Neural progenitor cell (in vitro differentiated cells): ENCODE measurements around the gene DPM3. TPM values are rescaled to one million over a fixed set of nuclear protein-coding genes. Genes with fewer than 3 reads are reported as not detected.
A peak's percentile ranks its signal among the peaks of the same experiment; 100 is the strongest.

ENCODE experiments used
- DNase-seq: peaks from one replicate; pipeline ENCODE4 v3.0.0-alpha.2; 2016; ENCODE audit warnings: low spot score
- H2AFZ ChIP-seq: fragments of 200-600 bp; sonication (generic); replicated peaks from 2 replicates; pipeline ENCODE4 v1.6.1; 2016; ENCODE audit warnings: antibody characterized with exemption
- H3F3A ChIP-seq: fragments of 200-600 bp; sonication (generic); 2 replicates; pipeline ENCODE4 v1.6.1; 2016; ENCODE audit warnings: antibody characterized with exemption, low read depth
- H3K27ac ChIP-seq: fragments of 200-600 bp; sonication (generic); 2 replicates; pipeline ENCODE4 v1.5.1; 2016; ENCODE audit warnings: mild to moderate bottlenecking
- H3K27me3 ChIP-seq: fragments of 200-600 bp; sonication (generic); 2 replicates; pipeline ENCODE4 v1.6.1; 2016; ENCODE audit warnings: mild to moderate bottlenecking, moderate library complexity
- H3K36me3 ChIP-seq: fragments of 200-600 bp; sonication (generic); 2 replicates; pipeline ENCODE4 v1.5.1; 2016
- H3K4me1 ChIP-seq: fragments of 200-600 bp; sonication (generic); 2 replicates; pipeline ENCODE4 v1.6.1; 2016; ENCODE audit warnings: mixed run types
- H3K4me2 ChIP-seq: fragments of 200-600 bp; sonication (generic); 2 replicates; pipeline ENCODE4 v1.6.1; 2016
- H3K4me3 ChIP-seq: fragments of 200-600 bp; sonication (generic); 2 replicates; pipeline ENCODE4 v1.5.1; 2016
- H3K79me2 ChIP-seq: fragments of 200-600 bp; sonication (generic); 2 replicates; pipeline ENCODE4 v1.6.1; 2016; ENCODE audit warnings: low read depth
- H3K9ac ChIP-seq: fragments of 200-600 bp; sonication (generic); 2 replicates; pipeline ENCODE4 v1.6.1; 2016
- H3K9me3 ChIP-seq: fragments of 200-600 bp; sonication (generic); 2 replicates; pipeline ENCODE4 v1.5.1; 2016; ENCODE audit warnings: low read depth
- H4K20me1 ChIP-seq: fragments of 200-600 bp; sonication (generic); 2 replicates; pipeline ENCODE4 v1.6.1; 2016; ENCODE audit warnings: low read depth
- H3K27ac Mint-ChIP-seq: 3 replicates; pipeline ENCODE4 v1.8.0; 2021; ENCODE audit warnings: mixed read lengths
- H3K27me3 Mint-ChIP-seq: 2 replicates; pipeline ENCODE4 v1.8.0; 2022; ENCODE audit warnings: low read depth, mild to moderate bottlenecking, inconsistent platforms, moderate library complexity, mixed read lengths; ENCODE audit not compliant: insufficient read depth
- H3K36me3 Mint-ChIP-seq: 3 replicates; pipeline ENCODE4 v1.8.0; 2021; ENCODE audit warnings: mixed read lengths
- H3K4me1 Mint-ChIP-seq: 3 replicates; pipeline ENCODE4 v1.8.0; 2021; ENCODE audit warnings: mixed read lengths
- H3K4me3 Mint-ChIP-seq: 3 replicates; pipeline ENCODE4 v1.8.0; 2021; ENCODE audit warnings: mild to moderate bottlenecking, moderate library complexity, mixed read lengths
- H3K9me3 Mint-ChIP-seq: 3 replicates; pipeline ENCODE4 v1.8.0; 2020; ENCODE audit warnings: mixed read lengths
- CTCF ChIP-seq: fragments of 200-600 bp; sonication (generic); IDR thresholded peaks from 2 replicates; pipeline ENCODE4 v1.5.1; 2017; ENCODE audit warnings: antibody characterized with exemption, mild to moderate bottlenecking
- EZH2 ChIP-seq: fragments of 200-600 bp; sonication (generic); IDR thresholded peaks from 2 replicates; pipeline ENCODE4 v1.6.1; 2017; ENCODE audit warnings: antibody characterized with exemption, mild to moderate bottlenecking, moderate library complexity
- EZH2phosphoT487 ChIP-seq: fragments of 200-600 bp; sonication (generic); IDR thresholded peaks from 2 replicates; pipeline ENCODE4 v1.6.1; 2017; ENCODE audit warnings: antibody characterized with exemption
- small RNA-seq: library from RNA; depleted of rRNA; stranded (forward); fragments of <200 nt; gene quantifications from one replicate; pipeline ENCODE3, GENCODE V24; 2015
- total RNA-seq: library from RNA; depleted of rRNA; stranded (reverse); fragments of >200 nt; gene quantifications from 2 replicates; pipeline ENCODE4 v1.2.3, GENCODE V29; 2015; ENCODE audit warnings: low replicate concordance

DPM3 gene
- total RNA-seq, 1 donor from 2014 or later, result 16.8 TPM

- no peak overlapping the region for H2AFZ ChIP-seq
- no peaks in the 10 kb centered on the region for H3K36me3 ChIP-seq
- H3K4me1 ChIP-seq, result peaks cover 10% of the 10 kb centered on the region
- H3K79me2 ChIP-seq, result no peaks in the 10 kb centered on the region
- H3K4me3 ChIP-seq, result no peak overlapping the region
- no peak for DNase-seq
- H3K4me2 ChIP-seq, result no peak overlapping the region
- peaks cover 8% of the 10 kb centered on the region for H3F3A ChIP-seq
- H3K27ac ChIP-seq, result no peak overlapping the region
- H3K9me3 ChIP-seq, result no peaks in the 10 kb centered on the region
- peaks cover 23% of the 10 kb centered on the region for H3K27me3 ChIP-seq
- H3K9ac ChIP-seq, result no peak overlapping the region
- Mint-ChIP-seq H3K9me3 (no peaks in the 10 kb centered on the region), H3K4me1 (peaks cover 31% of the 10 kb centered on the region), H3K27ac (no peak overlapping the region), H3K36me3 (no peaks in the 10 kb centered on the region), H3K4me3 (no peak overlapping the region), H3K27me3 (peaks cover 15% of the 10 kb centered on the region)
- no peaks in the 10 kb centered on the region for H4K20me1 ChIP-seq
- TF ChIP-seq EZH2, result no peak
Observed at GRCh38 chr1:155092131-155092530, 48.2 kb downstream of the DPM3 start.

- Histone ChIP-seq H3F3A (peaks cover 8% of the 10 kb centered on the region), H3K27ac (no peak overlapping the region), H3K36me3 (no peaks in the 10 kb centered on the region), H3K4me1 (peaks cover 10% of the 10 kb centered on the region), H2AFZ (peak overlapping the region; percentile 26), H3K27me3 (peaks cover 26% of the 10 kb centered on the region), H3K79me2 (no peaks in the 10 kb centered on the region), H4K20me1 (peaks cover 6% of the 10 kb centered on the region), H3K9me3 (no peaks in the 10 kb centered on the region), H3K9ac (no peak overlapping the region), H3K4me3 (no peak overlapping the region), H3K4me2 (peak overlapping the region; percentile 23)
- peak overlapping the region; percentile 22 for H3K4me3 Mint-ChIP-seq
- no peak overlapping the region for H3K27ac Mint-ChIP-seq
- peak; percentile 91 for DNase-seq
- H3K36me3 Mint-ChIP-seq, result no peaks in the 10 kb centered on the region
- H3K9me3 Mint-ChIP-seq, result no peaks in the 10 kb centered on the region
- H3K4me1 Mint-ChIP-seq, result peaks cover 31% of the 10 kb centered on the region
- no peak for TF ChIP-seq EZH2phosphoT487
- TF ChIP-seq CTCF, result peak; percentile 98
- TF ChIP-seq EZH2, result no peak
- H3K27me3 Mint-ChIP-seq, result peaks cover 16% of the 10 kb centered on the region
Observed at GRCh38 chr1:155091071-155092051, 49.0 kb downstream of the DPM3 start.

Small RNA genes within 50 kb of the gene (small RNA-seq; reads per million reads assigned to genes)
- gene HMGN2P18 (not detected), gene RF00019 (not detected)

Other genes starting within 250 kb of the DPM3 start
- gene PMVK, start 203.8 kb downstream of the DPM3 start, total RNA-seq, result 4.3 and 12.7 TPM in 2 replicates
- gene PBXIP1, start 184.4 kb downstream of the DPM3 start, total RNA-seq, result 21.4 and 64.0 TPM in 2 replicates
- gene PYGO2, start 178.7 kb downstream of the DPM3 start, total RNA-seq, result 32.1 and 48.1 TPM in 2 replicates
- 69.0 and 86.5 TPM in 2 replicates for gene SHC1, start 169.8 kb downstream of the DPM3 start, total RNA-seq
- gene CKS1B, start 165.8 kb downstream of the DPM3 start, total RNA-seq, result 210 and 297 TPM in 2 replicates
- 19.3 and 47.4 TPM in 2 replicates for gene FLAD1, start 157.2 kb downstream of the DPM3 start, total RNA-seq
- gene LENEP, start 146.9 kb downstream of the DPM3 start, total RNA-seq, result not detected in 2 replicates
- gene ZBTB7B, start 137.7 kb downstream of the DPM3 start, total RNA-seq, result 4.7 and 15.7 TPM in 2 replicates
- 1.8 and 2.0 TPM in 2 replicates for gene DCST2, start 106.8 kb downstream of the DPM3 start, total RNA-seq
- not detected in 2 replicates for gene DCST1, start 106.7 kb downstream of the DPM3 start, total RNA-seq
- 15.7 and 44.9 TPM in 2 replicates for gene ADAM15, start 89.2 kb downstream of the DPM3 start, total RNA-seq
- 10.7 and 18.4 TPM in 2 replicates for gene EFNA4, start 76.8 kb downstream of the DPM3 start, total RNA-seq
- gene EFNA3, start 61.7 kb downstream of the DPM3 start, total RNA-seq, result 4.0 and 9.6 TPM in 2 replicates
- gene EFNA1, start 12.7 kb downstream of the DPM3 start, total RNA-seq, result 0.34 and 0.65 TPM in 2 replicates
- gene SLC50A1, start 4.7 kb downstream of the DPM3 start, total RNA-seq, result 14.4 and 29.0 TPM in 2 replicates
- 37.8 and 100 TPM in 2 replicates for gene KRTCAP2, start 32.8 kb upstream of the DPM3 start, total RNA-seq
- 3.9 and 10.2 TPM in 2 replicates for gene TRIM46, start 33.3 kb upstream of the DPM3 start, total RNA-seq
- gene THBS3, start 67.4 kb upstream of the DPM3 start, total RNA-seq, result 19.3 and 30.4 TPM in 2 replicates
- 25.6 and 46.5 TPM in 2 replicates for gene MTX1, start 68.2 kb upstream of the DPM3 start, total RNA-seq
- 4.8 and 14.9 TPM in 2 replicates for gene ENTREP3, start 115.0 kb upstream of the DPM3 start, total RNA-seq
- 21.8 and 44.8 TPM in 2 replicates for gene SCAMP3, start 121.8 kb upstream of the DPM3 start, total RNA-seq
- 41.7 and 62.2 TPM in 2 replicates for gene CLK2, start 133.0 kb upstream of the DPM3 start, total RNA-seq
- gene HCN3, start 136.9 kb upstream of the DPM3 start, total RNA-seq, result 1.9 and 5.9 TPM in 2 replicates
- gene PKLR, start 160.9 kb upstream of the DPM3 start, total RNA-seq, result 0.53 and 0.54 TPM in 2 replicates
- 215 and 266 TPM in 2 replicates for gene FDPS, start 168.3 kb upstream of the DPM3 start, total RNA-seq
- 17.0 and 43.4 TPM in 2 replicates for gene RUSC1, start 180.4 kb upstream of the DPM3 start, total RNA-seq